CD4-positive, CD25-positive, alpha-beta regulatory T cell (primary cell): ENCODE measurements around the gene CDPF1. TPM values are rescaled to one million over a fixed set of nuclear protein-coding genes. Genes with fewer than 3 reads are reported as not detected.
A peak's percentile ranks its signal among the peaks of the same experiment; 100 is the strongest.

Source experiments
- ATAC-seq, 2 donors: fragments of 150-1000 bp; cut with Tn5 transposase; one replicate each; pipeline ENCODE4 v1.10.0; 2021; ENCODE audit warnings: low read depth in 2 of 2, moderate number of reproducible peaks in 2 of 2, moderate library complexity in 1 of 2
- DNase-seq, 3 donors: peaks; one replicate each; pipeline versions ENCODE4 v3.0.0 to v3.0.0-alpha.2; 2012 to 2022; ENCODE audit warnings: mixed read lengths in 1 of 3
- H3K27ac ChIP-seq: one replicate; pipeline ENCODE4 v1.7.0; 2013; ENCODE audit warnings: mild to moderate bottlenecking, low read length; ENCODE audit not compliant: insufficient read depth, poor library complexity, severe bottlenecking
- H3K27me3 ChIP-seq: one replicate; pipeline ENCODE4 v1.7.0; 2013; ENCODE audit warnings: low read length; ENCODE audit not compliant: control insufficient read depth, insufficient read depth
- H3K36me3 ChIP-seq: one replicate; pipeline ENCODE4 v1.7.0; 2013; ENCODE audit warnings: mild to moderate bottlenecking, low read length, moderate library complexity; ENCODE audit not compliant: control insufficient read depth, insufficient read depth
- H3K4me1 ChIP-seq: 2 replicates; pipeline ENCODE4 v1.7.0; 2013; ENCODE audit warnings: mild to moderate bottlenecking, low read length; ENCODE audit not compliant: insufficient read depth, control insufficient read depth, poor library complexity, severe bottlenecking
- H3K4me3 ChIP-seq: one replicate; pipeline ENCODE4 v1.7.0; 2013; ENCODE audit warnings: low read depth, mild to moderate bottlenecking, low read length, moderate library complexity
- H3K9me3 ChIP-seq, 2 experiments: 1 replicate in 1 of 2; 2 replicates in 1 of 2; pipeline ENCODE4 v1.7.0; 2013; ENCODE audit warnings: low read length in 2 of 2, mild to moderate bottlenecking in 1 of 2, moderate library complexity in 1 of 2; ENCODE audit not compliant: control insufficient read depth in 2 of 2
- H3K27ac Mint-ChIP-seq, 3 donors: one replicate each; pipeline ENCODE4 v1.8.0; 2020 to 2022; ENCODE audit warnings: mild to moderate bottlenecking in 3 of 3, mixed read lengths in 3 of 3, moderate library complexity in 2 of 3
- H3K27me3 Mint-ChIP-seq: one replicate; pipeline ENCODE4 v1.8.0; 2022; ENCODE audit warnings: mild to moderate bottlenecking, mixed read lengths
- H3K36me3 Mint-ChIP-seq: one replicate; pipeline ENCODE4 v1.8.0; 2020; ENCODE audit warnings: mixed read lengths
- H3K4me1 Mint-ChIP-seq, 4 donors: one replicate each; pipeline ENCODE4 v1.8.0; 2020 to 2022; ENCODE audit warnings: mixed read lengths in 4 of 4, mild to moderate bottlenecking in 1 of 4
- H3K4me3 Mint-ChIP-seq, 4 donors: one replicate each; pipeline ENCODE4 v1.8.0; 2020 to 2022; ENCODE audit warnings: mild to moderate bottlenecking in 4 of 4, mixed read lengths in 4 of 4, moderate library complexity in 3 of 4
- H3K9me3 Mint-ChIP-seq, 7 donors: one replicate each; pipeline ENCODE4 v1.8.0; 2020 to 2022; ENCODE audit warnings: mixed read lengths in 7 of 7, mild to moderate bottlenecking in 3 of 7, moderate library complexity in 2 of 7
- polyA plus RNA-seq, 4 donors: library from polyadenylated mRNA; unstranded; fragments of 300-500 nt; fragmentation: Illumina TruSeq; gene quantifications; one replicate each; pipeline ENCODE4 v1.2.3, GENCODE V29; 2021
- total RNA-seq: library from RNA; stranded (reverse); gene quantifications from one replicate; pipeline ENCODE4 v1.2.3, GENCODE V29; 2022

CDPF1 gene
- total RNA-seq (5.5 TPM), polyA plus RNA-seq (10 to 100 TPM; 16.7 to 24.7 (median 20.5) TPM)

- DNase-seq (peak; percentile 86 to 91 (median 87)), ATAC-seq (peak; percentile 91 to 93)
- peak within 1 kb of the TSS; percentile 48 for H3K4me3 ChIP-seq
- peak within 1 kb of the TSS; percentile 46 to 96 (median 76) for H3K27ac Mint-ChIP-seq
- H3K4me3 Mint-ChIP-seq, result peak within 1 kb of the TSS; percentile 74 to 87 (median 82)
- no peaks in the 10 kb centered on the region for H3K9me3 ChIP-seq
- no peaks in the 10 kb centered on the region for H3K27me3 ChIP-seq
- no peaks in the 10 kb centered on the region for H3K27me3 Mint-ChIP-seq
- no peaks in the 10 kb centered on the region for H3K36me3 Mint-ChIP-seq
- H3K36me3 ChIP-seq, result no peaks in the 10 kb centered on the region
- H3K4me1 Mint-ChIP-seq, result peaks cover 8 to 35% (median 23%) of the 10 kb centered on the region in 4 donors
- no peaks in the 10 kb centered on the region for H3K9me3 Mint-ChIP-seq
- H3K4me1 ChIP-seq, result peaks cover 18% of the 10 kb centered on the region
- peak within 1 kb of the TSS; percentile 71 for H3K27ac ChIP-seq
Observed at GRCh38 chr22:46250035-46250782, at the start of gene CDPF1. CDPF1 (minus strand) TSS chr22:46250293; CDS start chr22:46248284, 2,009 bp downstream.

DNA sequence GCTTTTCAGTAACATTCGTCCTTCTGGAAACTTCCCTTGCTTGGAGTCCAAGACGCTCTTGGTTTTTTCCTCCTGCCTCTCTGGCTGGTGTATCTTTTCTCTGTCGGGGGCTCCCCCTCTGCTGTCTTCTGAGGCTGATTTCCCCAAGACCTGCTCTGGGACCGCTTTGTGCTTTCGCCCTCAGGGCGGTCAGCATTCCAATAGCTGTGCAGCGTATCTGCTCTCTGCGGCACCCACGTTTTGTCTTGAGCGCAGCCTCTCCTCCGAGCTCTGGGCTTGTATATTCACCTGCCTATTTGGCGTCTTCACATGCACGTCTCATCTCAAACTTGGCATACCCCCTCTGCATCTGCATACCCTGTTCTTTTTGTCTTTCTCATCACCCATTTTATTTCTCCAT, 49.0 kb upstream of the CDPF1 start:
- H3K4me1 Mint-ChIP-seq, result peaks cover 4 to 37% (median 15%) of the 10 kb centered on the region in 4 donors
- H3K27me3 Mint-ChIP-seq, result peaks cover 5% of the 10 kb centered on the region
- DNase-seq (no peak), ATAC-seq (no peak)
- H3K36me3 Mint-ChIP-seq, result no peaks in the 10 kb centered on the region
- no peaks in the 10 kb centered on the region for H3K36me3 ChIP-seq
- H3K27ac Mint-ChIP-seq, result no peak overlapping the region
- no peak overlapping the region for H3K27ac ChIP-seq
- peak overlapping the region in 3 of 4 donors; percentile 52 to 82 (median 79) for H3K4me3 Mint-ChIP-seq
- H3K4me3 ChIP-seq, result no peak overlapping the region
- peaks cover 22% of the 10 kb centered on the region for H3K4me1 ChIP-seq
- H3K9me3 Mint-ChIP-seq, result no peaks in the 10 kb centered on the region
- H3K9me3 ChIP-seq, result no peaks in the 10 kb centered on the region
- H3K27me3 ChIP-seq, result no peaks in the 10 kb centered on the region

GRCh38 chr22:46297151-46297812, 47.2 kb upstream of the CDPF1 start:
- peaks cover 0 to 1% (median 0%) of the 10 kb centered on the region in 7 donors for H3K9me3 Mint-ChIP-seq
- H3K36me3 Mint-ChIP-seq, result peaks cover 4% of the 10 kb centered on the region
- peaks cover 5% of the 10 kb centered on the region for H3K27me3 Mint-ChIP-seq
- DNase-seq (peak in 1 of 3 donors; percentile 30), ATAC-seq (no peak)
- Histone ChIP-seq H3K4me3 (peak overlapping the region; percentile 55), H3K27ac (peak overlapping the region; percentile 90), H3K9me3 (no peaks in the 10 kb centered on the region), H3K4me1 (peaks cover 21% of the 10 kb centered on the region), H3K36me3 (no peaks in the 10 kb centered on the region), H3K27me3 (no peaks in the 10 kb centered on the region)
- peaks cover 2 to 35% (median 11%) of the 10 kb centered on the region in 4 donors for H3K4me1 Mint-ChIP-seq
- H3K27ac Mint-ChIP-seq, result peak overlapping the region in 2 of 3 donors; percentile 38 to 43
- peak overlapping the region; percentile 74 to 90 (median 85) for H3K4me3 Mint-ChIP-seq

DNA sequence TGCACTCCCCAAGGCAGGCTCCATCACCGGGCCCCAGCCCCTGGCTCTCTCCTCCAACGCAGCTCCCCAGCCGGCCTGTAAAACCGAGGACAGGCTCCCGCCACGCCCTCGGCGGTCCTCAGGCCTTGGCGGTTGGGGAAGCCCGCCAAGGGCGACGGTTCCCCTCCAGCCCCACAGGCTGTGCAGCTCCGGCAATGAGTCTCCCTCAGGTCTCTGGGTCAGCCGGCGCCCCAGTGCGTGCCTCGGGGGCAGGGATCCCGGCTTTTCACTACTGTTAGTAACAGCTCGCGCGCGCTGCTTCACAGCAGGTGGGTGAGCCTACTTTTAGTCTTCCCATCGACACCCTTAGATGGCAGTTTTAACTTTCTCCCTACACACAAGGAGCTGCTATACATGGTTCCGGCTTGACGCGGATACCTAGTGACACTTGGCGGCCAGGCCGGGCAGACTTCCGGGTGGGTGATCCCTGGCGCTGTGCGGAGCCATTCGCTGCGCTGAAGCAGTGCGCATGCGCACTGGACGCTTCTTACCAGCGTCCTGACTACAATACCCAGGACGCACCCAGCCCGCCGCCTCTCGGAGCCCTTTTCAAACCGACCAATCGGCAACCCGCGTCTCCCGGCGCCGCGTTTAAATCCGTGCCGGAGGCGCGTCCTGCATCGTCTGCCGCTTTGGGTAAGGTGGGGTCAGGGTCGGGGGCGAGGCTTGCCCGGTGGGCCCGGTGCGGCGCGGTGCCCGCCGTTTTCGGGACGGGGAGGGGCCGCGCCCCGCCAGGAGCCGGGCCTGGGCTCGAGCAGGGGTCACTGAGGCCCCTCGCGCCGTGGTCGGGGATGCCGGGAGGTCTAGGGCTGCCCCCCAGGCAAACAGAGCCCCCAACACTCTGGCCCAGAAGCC, 46.4 kb upstream of the CDPF1 start, which contains the start of gene GTSE1:
TSS of gene GTSE1 (plus strand) at position 614 of the 894 bp plus-strand sequence. CDS start 531 bp downstream, outside the sequence.
- no peaks in the 10 kb centered on the region for H3K36me3 ChIP-seq
- H3K4me3 ChIP-seq, result peak within 1 kb of the TSS; percentile 68
- H3K27me3 Mint-ChIP-seq, result peaks cover 5% of the 10 kb centered on the region
- H3K4me1 ChIP-seq, result peaks cover 21% of the 10 kb centered on the region
- peak within 1 kb of the TSS; percentile 85 to 95 (median 92) for H3K4me3 Mint-ChIP-seq
- H3K4me1 Mint-ChIP-seq, result peaks cover 2 to 37% (median 11%) of the 10 kb centered on the region in 4 donors
- DNase-seq (peak; percentile 96 to 99 (median 97)), ATAC-seq (peak; percentile 98 to 99)
- H3K27ac ChIP-seq, result peak within 1 kb of the TSS; percentile 90
- H3K9me3 Mint-ChIP-seq, result peaks cover 0 to 1% (median 0%) of the 10 kb centered on the region in 7 donors
- H3K36me3 Mint-ChIP-seq, result peaks cover 7% of the 10 kb centered on the region
- no peaks in the 10 kb centered on the region for H3K9me3 ChIP-seq
- no peaks in the 10 kb centered on the region for H3K27me3 ChIP-seq
- H3K27ac Mint-ChIP-seq, result peak within 1 kb of the TSS; percentile 98 to 100 (median 99)

DNA sequence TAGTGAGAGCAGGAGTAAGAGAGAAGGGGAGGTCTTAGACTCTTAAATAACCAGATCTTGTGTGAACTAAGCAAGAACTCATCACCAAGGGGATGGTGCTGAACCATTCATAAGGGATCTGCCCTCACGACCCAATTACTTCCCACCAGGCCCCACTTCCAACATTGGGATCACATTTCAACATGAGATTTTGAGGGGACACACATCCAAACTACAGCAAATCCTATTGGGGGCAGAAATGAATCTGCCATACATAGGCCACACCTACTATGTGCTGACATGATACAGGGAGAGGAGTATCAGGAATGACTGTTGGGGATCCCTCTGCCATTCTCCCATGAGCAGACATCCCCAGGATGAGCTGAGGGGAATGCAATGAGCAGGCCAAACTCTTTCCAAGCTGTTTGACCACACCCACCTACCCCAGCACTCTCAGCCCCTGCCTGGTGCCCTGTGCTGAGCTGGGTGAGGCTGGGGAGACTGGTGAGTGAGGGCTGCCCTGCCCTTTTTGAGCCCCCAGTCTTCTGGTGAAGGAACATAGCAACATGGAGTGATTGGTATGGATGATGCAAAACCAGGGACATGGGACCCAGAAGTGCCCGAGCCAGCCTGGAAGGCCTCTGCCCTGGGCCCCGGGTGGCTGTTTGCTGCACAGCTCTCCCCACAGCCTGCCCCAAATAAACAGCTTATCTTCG, 45.3 kb upstream of the CDPF1 start:
- H3K4me1 Mint-ChIP-seq, result peaks cover 2 to 37% (median 11%) of the 10 kb centered on the region in 4 donors
- H3K4me3 Mint-ChIP-seq, result peak overlapping the region; percentile 85 to 95 (median 92)
- Histone ChIP-seq H3K4me1 (peaks cover 21% of the 10 kb centered on the region), H3K27me3 (no peaks in the 10 kb centered on the region), H3K9me3 (no peaks in the 10 kb centered on the region), H3K36me3 (no peaks in the 10 kb centered on the region), H3K4me3 (peak overlapping the region; percentile 68), H3K27ac (peak overlapping the region; percentile 90)
- H3K36me3 Mint-ChIP-seq, result peaks cover 7% of the 10 kb centered on the region
- H3K9me3 Mint-ChIP-seq, result peaks cover 0 to 3% (median 0%) of the 10 kb centered on the region in 7 donors
- DNase-seq (peak in 1 of 3 donors; percentile 20), ATAC-seq (no peak)
- peaks cover 3% of the 10 kb centered on the region for H3K27me3 Mint-ChIP-seq
- H3K27ac Mint-ChIP-seq, result peak overlapping the region; percentile 98 to 100 (median 99)

GRCh38 chr22:46294784-46295183, 44.7 kb upstream of the CDPF1 start:
- Histone ChIP-seq H3K9me3 (no peaks in the 10 kb centered on the region), H3K4me1 (peaks cover 21% of the 10 kb centered on the region), H3K27me3 (no peaks in the 10 kb centered on the region), H3K4me3 (no peak overlapping the region), H3K27ac (no peak overlapping the region), H3K36me3 (no peaks in the 10 kb centered on the region)
- H3K27me3 Mint-ChIP-seq, result no peaks in the 10 kb centered on the region
- DNase-seq (no peak), ATAC-seq (no peak)
- H3K36me3 Mint-ChIP-seq, result peaks cover 7% of the 10 kb centered on the region
- H3K9me3 Mint-ChIP-seq, result peaks cover 0 to 3% (median 0%) of the 10 kb centered on the region in 7 donors
- peak overlapping the region in 2 of 3 donors; percentile 98 to 99 for H3K27ac Mint-ChIP-seq
- peaks cover 2 to 37% (median 11%) of the 10 kb centered on the region in 4 donors for H3K4me1 Mint-ChIP-seq
- peak overlapping the region; percentile 53 to 88 (median 76) for H3K4me3 Mint-ChIP-seq
